ENCODE data around the gene RNF44.
"Not testable (repeated sequence)": the region's sequence is repeated elsewhere in the genome, so short reads cannot be mapped to it uniquely, and the experiment has no call there.

RNF44 gene

GRCh38 chr5:176550937-176551336 lies 13.7 kb upstream of the RNF44 start:
- DNase-seq = not testable (repeated sequence)

- DNase-seq = no peak
Measured at GRCh38 chr5:176550275-176550831, 13.2 kb upstream of the RNF44 start.

- no peak for DNase-seq
Measured at GRCh38 chr5:176549871-176550270, 12.7 kb upstream of the RNF44 start.

GRCh38 chr5:176548967-176549444 lies 11.8 kb upstream of the RNF44 start, which contains the start of gene CDHR2:
Gene CDHR2 (plus strand): TSS chr5:176549342. CDS start chr5:176565353, 16,011 bp downstream.
- DNase-seq = no peak

GRCh38 chr5:176547802-176548201 lies 10.6 kb upstream of the RNF44 start:
- peak; percentile 45 for DNase-seq

- no peak for DNase-seq
Measured at GRCh38 chr5:176545737-176546509, 8.7 kb upstream of the RNF44 start.

GRCh38 chr5:176545388-176545736 lies 8.2 kb upstream of the RNF44 start:
- DNase-seq = no peak

- DNase-seq = peak; percentile 86
Measured at GRCh38 chr5:176543428-176544182, 6.4 kb upstream of the RNF44 start.

GRCh38 chr5:176542596-176543427 lies 5.6 kb upstream of the RNF44 start:
- DNase-seq = peak; percentile 52

GRCh38 chr5:176542135-176542595 lies 5.0 kb upstream of the RNF44 start:
- peak; percentile 81 for DNase-seq

- peak; percentile 88 for DNase-seq
Measured at GRCh38 chr5:176541338-176542134, 4.3 kb upstream of the RNF44 start.

GRCh38 chr5:176540956-176541337 lies 3.7 kb upstream of the RNF44 start:
- no peak for DNase-seq

GRCh38 chr5:176540476-176540899 lies 3.3 kb upstream of the RNF44 start:
- no peak for DNase-seq

- no peak for DNase-seq
Measured at GRCh38 chr5:176538989-176539384, 1.8 kb upstream of the RNF44 start.

GRCh38 chr5:176538230-176538988 lies 1.2 kb upstream of the RNF44 start:
- no peak for DNase-seq

GRCh38 chr5:176537554-176538229 lies 490 bp upstream of the RNF44 start:
- DNase-seq = peak; percentile 99

GRCh38 chr5:176536132-176536901 lies 885 bp downstream of the RNF44 start:
- peak; percentile 83 for DNase-seq

- DNase-seq = no peak
Measured at GRCh38 chr5:176535664-176536131, 1.5 kb downstream of the RNF44 start.

GRCh38 chr5:176535101-176535663 lies 2.0 kb downstream of the RNF44 start:
- DNase-seq = peak; percentile 83

Measured in activated CD4-positive, alpha-beta T cell treated with anti-CD3 and anti-CD28 coated beads, Interleukin-10, Interleukin-2, amounts not matched to agents 100 ng/mL and 50 ng/mL, durations not matched to agents 16 hours and 8 hours (primary cell).